Retinal pigment epithelial cell (primary cell): ENCODE measurements around the gene FRY.

Experiments
- DNase-seq: peaks from one replicate; pipeline ENCODE4 v3.0.0-alpha.2; 2010; ENCODE audit warnings: low read depth
- H3K4me3 ChIP-seq: 2 replicates; pipeline ENCODE4 v1.5.1; 2011; ENCODE audit warnings: mild to moderate bottlenecking, low read length, control low read depth, moderate library complexity
- CTCF ChIP-seq: conservative IDR thresholded peaks from 2 replicates; pipeline ENCODE4 v1.5.1; 2011; ENCODE audit warnings: low read depth, low read length, control low read depth, inconsistent platforms

Gene FRY

GRCh38 chr13:32311188-32311897 is 279.8 kb downstream of the FRY start:
- no peak for TF ChIP-seq CTCF
- no peak overlapping the region for H3K4me3 ChIP-seq

GRCh38 chr13:32314271-32315237 is 283.0 kb downstream of the FRY start:
- no peak for DNase-seq
- no peak for TF ChIP-seq CTCF
- H3K4me3 ChIP-seq: peak overlapping the region; percentile 91

More at GRCh38 chr13:32311188-32311897, 279.8 kb downstream of the FRY start:
- no peak for DNase-seq

GRCh38 chr13:32315238-32316027 is 283.9 kb downstream of the FRY start, which contains the start of the genes BRCA2 and ZAR1L:
BRCA2 (plus strand) TSS chr13:32315508; CDS start chr13:32316461, 953 bp downstream.
ZAR1L (minus strand) TSS chr13:32315363; CDS start chr13:32311925, 3,438 bp downstream.
- peak within 1 kb of the TSS; percentile 91 for H3K4me3 ChIP-seq
- DNase-seq: peak; percentile 63
- TF ChIP-seq CTCF: no peak

- no peak for TF ChIP-seq CTCF
- H3K4me3 ChIP-seq: peak overlapping the region; percentile 91
- DNase-seq: no peak
These were observed 284.4 kb downstream of the FRY start for GRCh38 chr13:32316028-32316339.

GRCh38 chr13:32316501-32316900 is 284.9 kb downstream of the FRY start:
- peak overlapping the region; percentile 91 for H3K4me3 ChIP-seq
- no peak for DNase-seq
- TF ChIP-seq CTCF: no peak

GRCh38 chr13:32317716-32318465 is 286.3 kb downstream of the FRY start:
- H3K4me3 ChIP-seq: no peak overlapping the region
- TF ChIP-seq CTCF: no peak
- no peak for DNase-seq
